ENCODE measurements around the gene HSPBP1. TPM values are rescaled to one million over a fixed set of nuclear protein-coding genes. Genes with fewer than 3 reads are reported as not detected.

HSPBP1 gene
- total and polyA plus RNA-seq, 2 of the 4 experiments (the other 2 are of a cell fraction) = 21.0 to 43.2 TPM

Small RNAs within 50 kb of the gene (microRNA-seq; reads per million reads assigned to microRNA genes)
- gene MIR6802 (ENCODE audit: insufficient read depth in 1 of 2, insufficient read length in 1 of 2, unreplicated experiment in 1 of 2) = 1.0 to 1.8 reads per million in 2 experiments
- gene MIR6803 (ENCODE audit: insufficient read depth in 1 of 2, insufficient read length in 1 of 2, unreplicated experiment in 1 of 2) = 0 to 2.2 reads per million in 2 experiments
- gene MIR6804 (ENCODE audit: insufficient read depth in 1 of 2, insufficient read length in 1 of 2, unreplicated experiment in 1 of 2) = 2.2 to 6.2 reads per million in 2 experiments

Small RNAs within 50 kb of the gene (small RNA-seq; reads per million reads assigned to genes)
- gene MIR6802 = 0 to 0.57 (median 0) reads per million in 5 experiments
- 0 reads per million in 5 experiments for gene MIR6803
- gene MIR6804 = 0 reads per million in 5 experiments

Other genes starting within 250 kb of the HSPBP1 start
- not detected in 2 replicates for gene GP6, start 241.8 kb downstream of the HSPBP1 start, total RNA-seq (2012; rRNA removed)
- 0.03 TPM in 1 of 2 replicates, not detected in the other for gene GP6, start 241.8 kb downstream of the HSPBP1 start, polyA plus RNA-seq (2012; rRNA removed)
- 7.5 and 8.3 TPM in 2 replicates for gene RDH13, start 217.0 kb downstream of the HSPBP1 start, total RNA-seq (2012; rRNA removed)
- gene RDH13, start 217.0 kb downstream of the HSPBP1 start, polyA plus RNA-seq (2012; rRNA removed) = 6.9 and 7.8 TPM in 2 replicates
- 0.90 and 1.9 TPM in 2 replicates for gene EPS8L1, start 204.2 kb downstream of the HSPBP1 start, total RNA-seq (2012; rRNA removed)
- 2.9 and 3.1 TPM in 2 replicates for gene EPS8L1, start 204.2 kb downstream of the HSPBP1 start, polyA plus RNA-seq (2012; rRNA removed)
- gene PPP1R12C, start 162.5 kb downstream of the HSPBP1 start, total RNA-seq (2012; rRNA removed) = 21.1 and 21.5 TPM in 2 replicates
- 81.4 and 104 TPM in 2 replicates for gene PPP1R12C, start 162.5 kb downstream of the HSPBP1 start, polyA plus RNA-seq (2012; rRNA removed)
- gene TNNT1, start 130.9 kb downstream of the HSPBP1 start, total RNA-seq (2012; rRNA removed) = 1.3 and 3.1 TPM in 2 replicates
- 2.5 and 2.6 TPM in 2 replicates for gene TNNT1, start 130.9 kb downstream of the HSPBP1 start, polyA plus RNA-seq (2012; rRNA removed)
- gene TNNI3, start 122.4 kb downstream of the HSPBP1 start, total RNA-seq (2012; rRNA removed) = not detected in 2 replicates
- not detected in 2 replicates for gene TNNI3, start 122.4 kb downstream of the HSPBP1 start, polyA plus RNA-seq (2012; rRNA removed)
- gene DNAAF3, start 113.5 kb downstream of the HSPBP1 start, total RNA-seq (2012; rRNA removed) = 0.28 TPM in 1 of 2 replicates, not detected in the other
- 0.34 TPM in 2 replicates for gene DNAAF3, start 113.5 kb downstream of the HSPBP1 start, polyA plus RNA-seq (2012; rRNA removed)
- gene SYT5, start 99.8 kb downstream of the HSPBP1 start, total RNA-seq (2012; rRNA removed) = under 0.01 TPM in 2 replicates
- gene SYT5, start 99.8 kb downstream of the HSPBP1 start, polyA plus RNA-seq (2012; rRNA removed) = 0.15 TPM in 1 of 2 replicates, not detected in the other
- gene PTPRH, start 70.6 kb downstream of the HSPBP1 start, total RNA-seq (2012; rRNA removed) = 1.7 and 3.4 TPM in 2 replicates
- gene PTPRH, start 70.6 kb downstream of the HSPBP1 start, polyA plus RNA-seq (2012; rRNA removed) = 1.3 and 1.7 TPM in 2 replicates
- gene TMEM86B, start 51.3 kb downstream of the HSPBP1 start, total RNA-seq (2012; rRNA removed) = 0.18 and 0.28 TPM in 2 replicates
- 2.4 TPM in 2 replicates for gene TMEM86B, start 51.3 kb downstream of the HSPBP1 start, polyA plus RNA-seq (2012; rRNA removed)
- 19.9 and 20.0 TPM in 2 replicates for gene PPP6R1, start 21.1 kb downstream of the HSPBP1 start, total RNA-seq (2012; rRNA removed)
- gene PPP6R1, start 21.1 kb downstream of the HSPBP1 start, polyA plus RNA-seq (2012; rRNA removed) = 50.1 and 50.2 TPM in 2 replicates
- gene BRSK1, start 3.9 kb upstream of the HSPBP1 start, total RNA-seq (2012; rRNA removed) = 1.9 and 2.5 TPM in 2 replicates
- 22.3 and 31.1 TPM in 2 replicates for gene BRSK1, start 3.9 kb upstream of the HSPBP1 start, polyA plus RNA-seq (2012; rRNA removed)
- gene TMEM150B, start 45.2 kb upstream of the HSPBP1 start, total RNA-seq (2012; rRNA removed) = not detected in 2 replicates
- gene TMEM150B, start 45.2 kb upstream of the HSPBP1 start, polyA plus RNA-seq (2012; rRNA removed) = not detected in 2 replicates
- 1.8 and 1.9 TPM in 2 replicates for gene KMT5C, start 59.8 kb upstream of the HSPBP1 start, total RNA-seq (2012; rRNA removed)
- 5.9 and 6.9 TPM in 2 replicates for gene KMT5C, start 59.8 kb upstream of the HSPBP1 start, polyA plus RNA-seq (2012; rRNA removed)
- gene COX6B2, start 74.6 kb upstream of the HSPBP1 start, total RNA-seq (2012; rRNA removed) = not detected in 2 replicates
- gene COX6B2, start 74.6 kb upstream of the HSPBP1 start, polyA plus RNA-seq (2012; rRNA removed) = 0.19 and 0.39 TPM in 2 replicates
- not detected in 2 replicates for gene GARIN5B, start 83.2 kb upstream of the HSPBP1 start, total RNA-seq (2012; rRNA removed)
- gene GARIN5B, start 83.2 kb upstream of the HSPBP1 start, polyA plus RNA-seq (2012; rRNA removed) = not detected in 2 replicates
- 14.3 and 15.6 TPM in 2 replicates for gene IL11, start 90.4 kb upstream of the HSPBP1 start, total RNA-seq (2012; rRNA removed)
- 33.6 and 38.9 TPM in 2 replicates for gene IL11, start 90.4 kb upstream of the HSPBP1 start, polyA plus RNA-seq (2012; rRNA removed)
- not detected in 2 replicates for gene TMEM190, start 96.7 kb upstream of the HSPBP1 start, total RNA-seq (2012; rRNA removed)
- 1.4 and 1.6 TPM in 2 replicates for gene TMEM190, start 96.7 kb upstream of the HSPBP1 start, polyA plus RNA-seq (2012; rRNA removed)
- gene TMEM238, start 104.2 kb upstream of the HSPBP1 start, total RNA-seq (2012; rRNA removed) = not detected in 2 replicates
- gene TMEM238, start 104.2 kb upstream of the HSPBP1 start, polyA plus RNA-seq (2012; rRNA removed) = not detected in 2 replicates
- gene RPL28, start 105.8 kb upstream of the HSPBP1 start, total RNA-seq (2012; rRNA removed) = 386 and 998 TPM in 2 replicates
- gene RPL28, start 105.8 kb upstream of the HSPBP1 start, polyA plus RNA-seq (2012; rRNA removed) = 1,428 and 1,693 TPM in 2 replicates
- 69.5 and 74.4 TPM in 2 replicates for gene UBE2S, start 127.7 kb upstream of the HSPBP1 start, total RNA-seq (2012; rRNA removed)
- gene UBE2S, start 127.7 kb upstream of the HSPBP1 start, polyA plus RNA-seq (2012; rRNA removed) = 104 and 177 TPM in 2 replicates
- not detected in 2 replicates for gene SHISA7, start 163.2 kb upstream of the HSPBP1 start, total RNA-seq (2012; rRNA removed)
- gene SHISA7, start 163.2 kb upstream of the HSPBP1 start, polyA plus RNA-seq (2012; rRNA removed) = 0.03 TPM in 1 of 2 replicates, not detected in the other
- gene ISOC2, start 181.5 kb upstream of the HSPBP1 start, total RNA-seq (2012; rRNA removed) = 46.7 and 56.1 TPM in 2 replicates
- 82.1 and 119 TPM in 2 replicates for gene ISOC2, start 181.5 kb upstream of the HSPBP1 start, polyA plus RNA-seq (2012; rRNA removed)
- not detected in 2 replicates for gene C19orf85, start 184.6 kb upstream of the HSPBP1 start, total RNA-seq (2012; rRNA removed)
- gene C19orf85, start 184.6 kb upstream of the HSPBP1 start, polyA plus RNA-seq (2012; rRNA removed) = not detected in 2 replicates
- gene ZNF628, start 196.5 kb upstream of the HSPBP1 start, total RNA-seq (2012; rRNA removed) = 0.18 and 0.28 TPM in 2 replicates
- gene ZNF628, start 196.5 kb upstream of the HSPBP1 start, polyA plus RNA-seq (2012; rRNA removed) = 1.9 and 2.6 TPM in 2 replicates
- gene NAT14, start 205.1 kb upstream of the HSPBP1 start, total RNA-seq (2012; rRNA removed) = 4.3 and 7.2 TPM in 2 replicates
- gene NAT14, start 205.1 kb upstream of the HSPBP1 start, polyA plus RNA-seq (2012; rRNA removed) = 40.9 and 41.2 TPM in 2 replicates
- gene SSC5D, start 208.3 kb upstream of the HSPBP1 start, total RNA-seq (2012; rRNA removed) = 1.4 and 1.7 TPM in 2 replicates
- 14.1 and 19.1 TPM in 2 replicates for gene SSC5D, start 208.3 kb upstream of the HSPBP1 start, polyA plus RNA-seq (2012; rRNA removed)